Lower leg skin (tissue), 4 donors: ENCODE measurements around the gene DPYD. TPM values are rescaled to one million over a fixed set of nuclear protein-coding genes. Genes with fewer than 3 reads are reported as not detected.

Experiments
- DNase-seq, 2 donors: peaks; one replicate each; pipeline ENCODE4 v3.0.0-alpha.2; 2019; ENCODE audit warnings: low spot score in 2 of 2
- H3K4me3 ChIP-seq: fragments of 200-600 bp; sonication (generic); 2 replicates; pipeline ENCODE4 v1.5.1; 2017; ENCODE audit warnings: mild to moderate bottlenecking, low read depth; ENCODE audit not compliant: poor library complexity, severe bottlenecking
- CTCF ChIP-seq, 3 donors: fragments of 450-650 bp; IDR thresholded peaks; one replicate each; pipeline ENCODE4 v1.5.1; 2016; ENCODE audit warnings: antibody characterized with exemption in 3 of 3, mild to moderate bottlenecking in 3 of 3, moderate library complexity in 2 of 3
- POLR2A ChIP-seq, 2 donors: fragments of 450-650 bp; IDR thresholded peaks; one replicate each; pipeline ENCODE4 v1.6.1; 2016 to 2017; ENCODE audit warnings: antibody characterized with exemption in 2 of 2, mild to moderate bottlenecking in 1 of 2, moderate library complexity in 1 of 2
- WGBS, 2 donors: methylation state at CpG; one replicate each; pipeline ENCODE4 v1.1.5; 2018; 5-methylcytosine and 5-hydroxymethylcytosine counted together
- intact Hi-C: fragments of 100-400 bp; cut with DNase I; formaldehyde crosslinking; loops from one replicate; pipeline ENCODE4 v1.15.0; 2023; ENCODE audit warnings: low total_unique reads
- total RNA-seq, 4 donors: library from RNA; depleted of rRNA; stranded (reverse); fragments of >200 nt; gene quantifications; one replicate each; pipeline ENCODE4 v1.1.0, GENCODE V29; 2016

DPYD gene
- total RNA-seq, 4 donors from 2014 or later: 10.6 to 16.1 (median 14.6) TPM

DNA sequence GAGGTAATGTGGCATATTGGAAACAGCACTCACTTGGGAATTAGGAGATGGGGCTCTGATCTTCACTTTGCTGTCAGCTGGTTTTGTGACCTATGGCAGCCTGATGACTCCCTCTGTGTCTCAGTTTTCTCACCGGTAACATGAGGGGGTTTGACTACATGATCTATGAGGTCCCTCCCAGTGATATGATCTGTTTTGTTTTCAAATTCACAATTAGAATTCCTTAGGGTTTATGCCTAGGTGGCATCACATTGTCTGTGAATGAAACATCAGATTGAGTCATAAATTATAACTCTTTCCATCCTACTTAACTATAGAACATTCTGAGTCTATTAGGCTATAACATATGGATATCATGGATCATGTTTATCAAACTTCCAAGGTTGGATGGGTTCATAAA lies 812.7 kb downstream of the DPYD start:
- 62 to 75% methylated on average over 1 of the region's 1 CpG for WGBS, 2 donors
- H3K4me3 ChIP-seq: no peak overlapping the region
- intact Hi-C loops: no loop called here
- TF ChIP-seq CTCF (IDR thresholded peaks at IDR 0.05) (no peak), POLR2A (IDR thresholded peaks at IDR 0.05) (no peak)
- DNase-seq: no peak

DNA sequence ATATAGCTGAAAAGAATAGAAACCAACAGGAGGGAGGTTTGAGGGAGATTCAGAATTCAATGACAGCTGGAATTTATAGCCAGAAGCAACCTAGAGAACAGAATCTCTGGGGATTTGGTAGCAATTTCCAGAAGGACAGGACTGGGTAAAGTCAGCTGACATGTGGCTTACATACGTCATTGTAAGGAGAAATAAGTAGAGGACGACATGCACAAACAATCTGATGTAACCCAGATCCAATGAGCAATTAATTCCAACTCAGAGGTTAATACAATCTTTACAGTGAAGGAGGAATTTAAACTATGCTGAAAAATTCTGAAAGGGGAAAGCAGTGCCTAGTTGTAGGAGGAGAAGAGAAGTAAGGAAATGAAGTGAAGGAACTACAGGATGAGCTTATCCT lies 815.3 kb downstream of the DPYD start:
- H3K4me3 ChIP-seq: no peak overlapping the region
- TF ChIP-seq POLR2A (IDR thresholded peaks at IDR 0.05) (no peak), CTCF (IDR thresholded peaks at IDR 0.05) (no peak)
- intact Hi-C loops: no loop called here
- DNase-seq: no peak
- 69 to 70% methylated on average over 2 of the region's 2 CpGs for WGBS, 2 donors

- intact Hi-C loops: no loop called here
- H3K4me3 ChIP-seq: no peak overlapping the region
- DNase-seq: no peak
- WGBS, 2 donors: 93 to 97% methylated on average over 2 of the region's 2 CpGs
- TF ChIP-seq POLR2A (IDR thresholded peaks at IDR 0.05) (no peak), CTCF (IDR thresholded peaks at IDR 0.05) (no peak)
Measured at GRCh38 chr1:97101509-97101908, 819.3 kb downstream of the DPYD start.

DNA sequence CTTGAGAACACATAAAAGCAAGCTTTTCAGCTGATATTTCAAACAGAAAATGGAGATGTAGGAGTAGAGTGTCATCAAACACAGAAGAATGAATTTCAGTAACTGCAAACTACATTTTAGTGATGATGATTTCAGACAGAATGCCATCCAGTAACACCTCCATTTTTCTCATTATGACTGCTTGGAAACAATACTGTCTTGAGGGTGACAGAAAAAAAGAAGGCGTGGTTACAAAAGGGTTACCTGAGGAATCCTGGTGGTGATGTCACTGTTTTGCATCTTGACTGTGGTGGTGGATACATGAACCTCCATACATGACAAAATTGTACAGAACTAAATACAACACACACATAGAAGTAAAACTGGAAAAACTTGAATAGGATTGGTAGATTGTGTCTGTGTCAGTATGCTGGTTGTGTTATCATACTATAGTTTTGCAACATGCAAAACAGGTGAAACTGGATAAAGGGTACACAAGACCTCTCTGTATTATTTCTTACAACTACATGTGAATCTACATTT lies 823.4 kb downstream of the DPYD start:
- WGBS, 2 donors: 93 to 94% methylated on average over 1 of the region's 1 CpG

GRCh38 chr1:97095764-97096163 lies 825.1 kb downstream of the DPYD start:
- TF ChIP-seq CTCF (IDR thresholded peaks at IDR 0.05) (no peak), POLR2A (IDR thresholded peaks at IDR 0.05) (no peak)
- intact Hi-C loops: no loop called here

More for the DNA sequence above, 823.4 kb downstream of the DPYD start:
- intact Hi-C loops: no loop called here
- TF ChIP-seq CTCF (IDR thresholded peaks at IDR 0.05) (no peak), POLR2A (IDR thresholded peaks at IDR 0.05) (no peak)
- no peak overlapping the region for H3K4me3 ChIP-seq
- DNase-seq: no peak

More at GRCh38 chr1:97095764-97096163, 825.1 kb downstream of the DPYD start:
- WGBS, 2 donors: 97 to 99% methylated on average over 2 of the region's 2 CpGs
- H3K4me3 ChIP-seq: no peak overlapping the region
- DNase-seq: no peak
